Caco-2 (cell line): ENCODE data around the gene AOC2. TPM values are rescaled to one million over a fixed set of nuclear protein-coding genes. Genes with fewer than 3 reads are reported as not detected.

ENCODE experiments used
- BruUV-seq: library from RNA; stranded (reverse); fragments of 400-500 nt; replicated peaks from 2 replicates; lab custom pipeline; 2021; lab: Mats Ljungman, UMichigan
- CTCF ChIA-PET: fragments of 300-600 bp; sonication (Branson Sonifier 250); formaldehyde crosslinking; loops from one replicate; lab custom pipeline; 2022; ENCODE audit warnings: antibody characterized with exemption; lab: Charles Lee
- POLR2A ChIA-PET: fragments of 300-600 bp; sonication (Branson Sonifier 250); formaldehyde crosslinking; loops from one replicate; lab custom pipeline; 2022; ENCODE audit warnings: antibody characterized with exemption; lab: Charles Lee
- DNase-seq, 2 experiments: peaks; one replicate each; pipeline versions ENCODE4 v3.0.0 to v3.0.0-alpha.2; 2020 to 2022
- H3K27me3 ChIP-seq: replicated peaks from 2 replicates; pipeline ENCODE4 v1.6.0; 2011; ENCODE audit warnings: low read length; ENCODE audit not compliant: control insufficient read depth, insufficient read depth
- H3K36me3 ChIP-seq: 2 replicates; pipeline ENCODE4 v1.5.1; 2011; ENCODE audit warnings: low read length; ENCODE audit not compliant: control insufficient read depth, insufficient read depth
- H3K4me1 ChIP-seq: fragments of 250-450 bp; sonication (Bioruptor Pico); 2 replicates; pipeline ENCODE4 v1.5.1; 2020; ENCODE audit warnings: mild to moderate bottlenecking
- H3K4me3 ChIP-seq: 2 replicates; pipeline ENCODE4 v1.5.1; 2011; ENCODE audit warnings: low read depth, mild to moderate bottlenecking, control low read depth, low read length
- H3K9me3 ChIP-seq: fragments of 250-450 bp; sonication (Bioruptor Pico); 2 replicates; pipeline ENCODE4 v1.5.1; 2020; ENCODE audit warnings: mild to moderate bottlenecking, moderate library complexity
- H3K27ac Mint-ChIP-seq: one replicate; pipeline ENCODE4 v1.8.0; 2022; ENCODE audit warnings: mixed read lengths; ENCODE audit not compliant: unreplicated experiment
- H3K27me3 Mint-ChIP-seq: one replicate; pipeline ENCODE4 v1.8.0; 2022; ENCODE audit warnings: mixed read lengths; ENCODE audit not compliant: insufficient read depth, unreplicated experiment
- H3K36me3 Mint-ChIP-seq: one replicate; pipeline ENCODE4 v1.8.0; 2022; ENCODE audit warnings: mild to moderate bottlenecking, mixed read lengths; ENCODE audit not compliant: insufficient read depth, unreplicated experiment
- H3K4me1 Mint-ChIP-seq: one replicate; pipeline ENCODE4 v1.8.0; 2022; ENCODE audit warnings: low read depth, mixed read lengths; ENCODE audit not compliant: unreplicated experiment
- H3K4me3 Mint-ChIP-seq: one replicate; pipeline ENCODE4 v1.8.0; 2022; ENCODE audit warnings: mild to moderate bottlenecking, moderate library complexity, mixed read lengths; ENCODE audit not compliant: unreplicated experiment
- H3K9me3 Mint-ChIP-seq: one replicate; pipeline ENCODE4 v1.8.0; 2022; ENCODE audit warnings: mixed read lengths; ENCODE audit not compliant: unreplicated experiment
- intact Hi-C: fragments of 100-400 bp; cut with micrococcal nuclease; formaldehyde crosslinking; loops from one replicate; pipeline ENCODE4 v1.10.0; 2022; ENCODE audit not compliant: unreplicated experiment
- total RNA-seq: library from RNA; stranded (reverse); gene quantifications from 2 replicates; pipeline ENCODE4 v1.2.3, GENCODE V29; 2022
- TF ChIP-seq, protein P1 (sequence below), 2 experiments: fragments of 200-600 bp in 1 of 2; IDR thresholded peaks; 1 replicate in 1 of 2; 2 replicates in 1 of 2; pipeline versions ENCODE4 v1.5.1 to v1.8.0; 2011 to 2022; ENCODE audit warnings: antibody characterized with exemption in 1 of 2, control low read depth in 1 of 2, inconsistent platforms in 1 of 2, low read depth in 1 of 2, low read length in 1 of 2, mild to moderate bottlenecking in 1 of 2, moderate library complexity in 1 of 2; ENCODE audit not compliant: insufficient read depth in 1 of 2, severe bottlenecking in 1 of 2, unreplicated experiment in 1 of 2

The AOC2 gene
- total RNA-seq, 1 experiment from 2014 or later, result 4.2 TPM

DNA sequence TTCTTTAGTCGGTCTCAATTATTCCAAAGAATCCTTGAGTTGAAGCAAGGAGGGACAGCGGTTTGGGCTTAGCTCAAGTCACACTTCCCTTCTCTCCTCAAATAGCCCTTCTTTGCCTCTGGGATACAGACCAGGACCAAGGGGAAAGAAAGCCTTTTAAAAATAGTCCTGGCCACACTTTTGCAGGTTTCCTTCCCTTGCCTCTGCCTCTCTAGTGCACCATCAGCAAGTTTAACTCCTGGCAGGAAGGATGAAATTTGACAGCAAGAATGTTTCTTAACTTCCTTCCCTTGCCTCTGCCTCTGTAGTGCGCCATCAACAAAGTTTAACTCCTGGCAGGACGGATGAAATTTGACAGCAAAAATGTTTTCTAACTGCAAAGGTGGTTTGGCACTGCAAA lies 49.0 kb downstream of the AOC2 start:
- CTCF ChIA-PET, result no interaction called here
- no peak overlapping the region for H3K4me3 Mint-ChIP-seq

DNA sequence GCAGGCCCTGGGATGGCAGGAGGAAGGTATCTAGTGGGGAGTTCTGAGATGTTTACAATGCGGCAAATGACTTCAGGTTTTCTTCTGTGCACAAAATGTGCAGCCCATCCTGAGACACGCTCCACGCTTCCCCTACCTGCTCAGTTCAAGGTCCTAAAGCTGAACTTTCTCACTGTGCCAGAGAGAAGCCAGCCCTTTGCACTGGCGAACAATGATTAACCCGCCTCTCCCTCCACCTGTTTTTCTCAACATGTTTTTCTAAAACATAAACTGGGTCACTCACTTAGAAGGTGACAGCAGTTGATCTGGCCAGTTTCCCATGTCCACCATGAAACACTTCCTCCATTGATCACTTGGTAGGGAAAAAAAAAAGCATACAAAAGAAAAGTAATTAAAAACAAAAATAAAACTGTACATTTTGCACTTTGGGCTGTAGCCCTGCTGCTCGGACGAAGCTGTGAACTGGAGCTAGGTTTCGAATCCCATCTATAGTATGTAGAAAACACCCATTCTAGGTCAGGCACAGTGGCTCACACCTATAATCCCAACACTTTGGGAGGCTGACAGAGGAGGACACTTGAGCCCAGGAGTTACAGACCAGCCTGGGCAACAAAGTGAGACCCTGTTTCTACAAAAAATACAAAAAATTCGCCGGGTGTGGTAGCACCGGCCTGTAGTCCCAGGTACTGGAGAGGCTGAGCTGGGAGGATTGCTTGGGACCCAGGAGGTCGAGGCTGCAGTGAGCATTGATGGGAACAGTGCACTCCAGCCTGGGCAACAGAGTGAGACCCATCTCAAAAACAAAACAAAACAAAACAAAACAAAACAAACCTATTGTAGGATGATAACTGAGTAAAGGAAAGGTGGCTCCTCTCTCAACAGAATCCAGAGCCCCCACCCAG lies 50.2 kb downstream of the AOC2 start:
- TF ChIP-seq, protein P1, sequence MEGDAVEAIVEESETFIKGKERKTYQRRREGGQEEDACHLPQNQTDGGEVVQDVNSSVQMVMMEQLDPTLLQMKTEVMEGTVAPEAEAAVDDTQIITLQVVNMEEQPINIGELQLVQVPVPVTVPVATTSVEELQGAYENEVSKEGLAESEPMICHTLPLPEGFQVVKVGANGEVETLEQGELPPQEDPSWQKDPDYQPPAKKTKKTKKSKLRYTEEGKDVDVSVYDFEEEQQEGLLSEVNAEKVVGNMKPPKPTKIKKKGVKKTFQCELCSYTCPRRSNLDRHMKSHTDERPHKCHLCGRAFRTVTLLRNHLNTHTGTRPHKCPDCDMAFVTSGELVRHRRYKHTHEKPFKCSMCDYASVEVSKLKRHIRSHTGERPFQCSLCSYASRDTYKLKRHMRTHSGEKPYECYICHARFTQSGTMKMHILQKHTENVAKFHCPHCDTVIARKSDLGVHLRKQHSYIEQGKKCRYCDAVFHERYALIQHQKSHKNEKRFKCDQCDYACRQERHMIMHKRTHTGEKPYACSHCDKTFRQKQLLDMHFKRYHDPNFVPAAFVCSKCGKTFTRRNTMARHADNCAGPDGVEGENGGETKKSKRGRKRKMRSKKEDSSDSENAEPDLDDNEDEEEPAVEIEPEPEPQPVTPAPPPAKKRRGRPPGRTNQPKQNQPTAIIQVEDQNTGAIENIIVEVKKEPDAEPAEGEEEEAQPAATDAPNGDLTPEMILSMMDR (IDR thresholded peaks at IDR 0.05; ENCODE audit: insufficient read depth in 1 of 2, low read depth in 1 of 2, low read length in 1 of 2, severe bottlenecking in 1 of 2, unreplicated experiment in 1 of 2), result no peak
- intact Hi-C loops, result no loop called here
- H3K36me3 ChIP-seq, result no peaks in the 10 kb centered on the region
- no peaks in the 10 kb centered on the region for H3K27me3 Mint-ChIP-seq
- H3K27me3 ChIP-seq, result no peaks in the 10 kb centered on the region
- no peak overlapping the region for H3K4me3 ChIP-seq
- peaks cover 14% of the 10 kb centered on the region for H3K4me1 Mint-ChIP-seq
- H3K36me3 Mint-ChIP-seq, result no peaks in the 10 kb centered on the region
- H3K27ac Mint-ChIP-seq, result no peak overlapping the region
- no TSS peak for BruUV-seq
- no peaks in the 10 kb centered on the region for H3K9me3 ChIP-seq
- H3K4me3 Mint-ChIP-seq, result no peak overlapping the region
- CTCF ChIA-PET, result interaction anchor here (0.5 to 0.9 kb wide), 2 partner anchors 11 to 46 kb away, joined by 3 read pairs; no protein-coding TSS in a partner anchor
- no peaks in the 10 kb centered on the region for H3K9me3 Mint-ChIP-seq
- POLR2A ChIA-PET, result interaction anchor here (0.5 to 0.6 kb wide), 2 partner anchors 59 to 218 kb away, joined by 3 to 4 read pairs; no protein-coding TSS in a partner anchor
- H3K4me1 ChIP-seq, result peaks cover 12% of the 10 kb centered on the region; the same call in 1 of the 2 replicates
- DNase-seq, result peak in 1 of 2 experiments; percentile 49

More for the DNA sequence above, 49.0 kb downstream of the AOC2 start:
- Mint-ChIP-seq H3K4me1 (peaks cover 14% of the 10 kb centered on the region), H3K9me3 (no peaks in the 10 kb centered on the region), H3K27me3 (no peaks in the 10 kb centered on the region), H3K27ac (no peak overlapping the region), H3K36me3 (no peaks in the 10 kb centered on the region)
- BruUV-seq, result no TSS peak
- intact Hi-C loops, result no loop called here
- TF ChIP-seq, protein P1 (IDR thresholded peaks at IDR 0.05; ENCODE audit: insufficient read depth in 1 of 2, low read depth in 1 of 2, low read length in 1 of 2, severe bottlenecking in 1 of 2, unreplicated experiment in 1 of 2), result no peak
- POLR2A ChIA-PET, result no interaction called here
- DNase-seq, result no peak
- no peak overlapping the region for H3K4me3 ChIP-seq
- no peaks in the 10 kb centered on the region for H3K27me3 ChIP-seq
- H3K9me3 ChIP-seq, result no peaks in the 10 kb centered on the region
- no peaks in the 10 kb centered on the region for H3K36me3 ChIP-seq
- H3K4me1 ChIP-seq, result peaks cover 12% of the 10 kb centered on the region; the same call in 1 of the 2 replicates

DNA sequence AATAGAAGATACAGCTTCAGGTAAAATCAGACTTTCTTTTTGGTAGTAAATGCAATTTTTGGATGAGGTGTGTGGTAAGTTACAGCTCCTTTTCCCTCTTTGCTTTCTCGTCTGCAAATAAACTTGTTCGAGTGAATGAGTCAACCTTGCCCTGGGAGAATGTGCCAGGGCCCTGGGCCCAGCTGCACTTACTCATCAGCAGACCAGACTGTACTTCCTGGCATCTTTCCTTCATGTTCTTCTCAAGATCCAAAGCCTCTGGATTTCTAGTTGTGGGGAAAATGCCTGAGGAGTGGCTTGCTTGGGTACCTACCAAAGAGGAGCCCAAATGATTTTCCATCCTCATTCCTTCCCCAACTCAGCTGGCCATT lies 50.8 kb downstream of the AOC2 start:
- H3K9me3 ChIP-seq, result no peaks in the 10 kb centered on the region
- no peaks in the 10 kb centered on the region for H3K27me3 Mint-ChIP-seq
- POLR2A ChIA-PET, result interaction anchor here (0.6 kb wide), 1 partner anchor 217 kb away, joined by 4 read pairs; no protein-coding TSS in a partner anchor
- H3K9me3 Mint-ChIP-seq, result no peaks in the 10 kb centered on the region
- H3K4me1 ChIP-seq, result peaks cover 12% of the 10 kb centered on the region; the same call in 1 of the 2 replicates
- H3K36me3 Mint-ChIP-seq, result no peaks in the 10 kb centered on the region
- H3K4me3 ChIP-seq, result no peak overlapping the region
- intact Hi-C loops, result no loop called here
- no peak for DNase-seq
- no TSS peak for BruUV-seq
- no peak overlapping the region for H3K27ac Mint-ChIP-seq
- H3K4me3 Mint-ChIP-seq, result no peak overlapping the region
- TF ChIP-seq, protein P1 (IDR thresholded peaks at IDR 0.05; ENCODE audit: insufficient read depth in 1 of 2, low read depth in 1 of 2, low read length in 1 of 2, severe bottlenecking in 1 of 2, unreplicated experiment in 1 of 2), result no peak
- H3K4me1 Mint-ChIP-seq, result peaks cover 14% of the 10 kb centered on the region
- no peaks in the 10 kb centered on the region for H3K36me3 ChIP-seq
- CTCF ChIA-PET, result interaction anchor here (0.5 kb wide), 1 partner anchor 47 kb away, joined by 3 read pairs; no protein-coding TSS in a partner anchor
- no peaks in the 10 kb centered on the region for H3K27me3 ChIP-seq
